IMR-90 (cell line): ENCODE data around the gene PRKCE. TPM values are rescaled to one million over a fixed set of nuclear protein-coding genes. Genes with fewer than 3 reads are reported as not detected.
A peak's percentile ranks its signal among the peaks of the same experiment; 100 is the strongest.

ENCODE experiments used
- ATAC-seq: fragments of 200-7000 bp; cut with Tn5 transposase; 2 replicates; pipeline ENCODE4 v1.9.1; 2020; ENCODE audit warnings: low read depth, mild to moderate bottlenecking, moderate library complexity
- BruUV-seq: library from RNA; stranded (reverse); fragments of 400-500 nt; replicated peaks from 2 replicates; lab custom pipeline; 2021; lab: Mats Ljungman, UMichigan
- CTCF ChIA-PET: fragments of 300-600 bp; formaldehyde crosslinking; extraction: SDS; loops from one replicate; lab custom pipeline; 2021; ENCODE audit warnings: antibody characterized with exemption; lab: Yijun Ruan, JAX
- POLR2A ChIA-PET: fragments of 300-600 bp; sonication (Branson Sonifier 250); formaldehyde crosslinking; loops from one replicate; lab custom pipeline; 2022; ENCODE audit warnings: antibody characterized with exemption; ENCODE audit not compliant: unreplicated experiment; lab: Charles Lee
- DNase-seq: peaks from one replicate; pipeline ENCODE4 v3.0.0; 2013
- H2AFZ ChIP-seq: replicated peaks from 2 replicates; pipeline ENCODE3; 2013; ENCODE audit warnings: low read length, mild to moderate bottlenecking; ENCODE audit not compliant: poor library complexity
- H2AK5ac ChIP-seq: 2 replicates; pipeline ENCODE4 v1.6.1; 2013; ENCODE audit warnings: low read depth, low read length, inconsistent platforms
- H2AK9ac ChIP-seq: replicated peaks from 2 replicates; pipeline ENCODE3; 2013; ENCODE audit warnings: mild to moderate bottlenecking, low read depth, low read length, moderate library complexity; ENCODE audit not compliant: poor library complexity
- H2BK120ac ChIP-seq: 2 replicates; pipeline ENCODE4 v1.6.1; 2013; ENCODE audit warnings: low read depth, low read length, inconsistent platforms
- H2BK15ac ChIP-seq: 3 replicates; pipeline ENCODE4 v1.6.1; 2013; ENCODE audit warnings: low read depth, low read length, inconsistent platforms
- H2BK20ac ChIP-seq: 2 replicates; pipeline ENCODE4 v1.6.1; 2013; ENCODE audit warnings: low read depth, mild to moderate bottlenecking, inconsistent platforms, low read length, moderate library complexity
- H2BK5ac ChIP-seq: 2 replicates; pipeline ENCODE4 v1.6.1; 2013; ENCODE audit warnings: mild to moderate bottlenecking, low read depth, low read length, inconsistent platforms; ENCODE audit not compliant: poor library complexity, severe bottlenecking
- H3K14ac ChIP-seq: replicated peaks from 2 replicates; pipeline ENCODE4 v1.6.1; 2013; ENCODE audit warnings: low read depth, low read length, inconsistent platforms
- H3K18ac ChIP-seq: 2 replicates; pipeline ENCODE4 v1.6.1; 2013; ENCODE audit warnings: low read depth, low read length, control low read depth
- H3K23ac ChIP-seq: 2 replicates; pipeline ENCODE4 v1.6.1; 2013; ENCODE audit warnings: low read depth, low read length, inconsistent platforms
- H3K27ac ChIP-seq: 2 replicates; pipeline ENCODE4 v1.5.1; 2013; ENCODE audit warnings: mild to moderate bottlenecking, control low read depth, low read length; ENCODE audit not compliant: insufficient read depth
- H3K27me3 ChIP-seq: 2 replicates; pipeline ENCODE4 v1.6.1; 2013; ENCODE audit warnings: low read length; ENCODE audit not compliant: control insufficient read depth, insufficient read depth
- H3K36me3 ChIP-seq: 2 replicates; pipeline ENCODE4 v1.6.1; 2013; ENCODE audit warnings: low read length, mixed read lengths; ENCODE audit not compliant: control insufficient read depth, insufficient read depth
- H3K4ac ChIP-seq: 2 replicates; pipeline ENCODE4 v1.6.1; 2013; ENCODE audit warnings: low read depth, low read length, inconsistent platforms
- H3K4me1 ChIP-seq: 2 replicates; pipeline ENCODE4 v1.6.1; 2013; ENCODE audit warnings: low read length, mixed read lengths; ENCODE audit not compliant: control insufficient read depth, insufficient read depth
- H3K4me2 ChIP-seq: 2 replicates; pipeline ENCODE4 v1.6.1; 2013; ENCODE audit warnings: low read depth, mild to moderate bottlenecking, control low read depth, low read length, moderate library complexity
- H3K4me3 ChIP-seq: 2 replicates; pipeline ENCODE4 v1.5.1; 2013; ENCODE audit warnings: low read depth, mild to moderate bottlenecking, control low read depth, low read length, moderate library complexity; ENCODE audit not compliant: insufficient read depth
- H3K56ac ChIP-seq: 2 replicates; pipeline ENCODE4 v1.6.1; 2013; ENCODE audit warnings: low read length, inconsistent platforms; ENCODE audit not compliant: insufficient read depth; ENCODE audit errors: extremely low read depth
- H3K79me1 ChIP-seq, 2 experiments: 2 replicates each; pipeline ENCODE4 v1.6.1; 2013; ENCODE audit warnings: low read length in 2 of 2, inconsistent platforms in 1 of 2, low read depth in 1 of 2
- H3K9ac ChIP-seq: 2 replicates; pipeline ENCODE4 v1.6.1; 2013; ENCODE audit warnings: low read depth, low read length, control low read depth
- H3K9me1 ChIP-seq: 2 replicates; pipeline ENCODE4 v1.6.1; 2013; ENCODE audit warnings: low read length, inconsistent platforms; ENCODE audit not compliant: insufficient read depth
- H3K9me3 ChIP-seq: 2 replicates; pipeline ENCODE4 v1.6.1; 2013; ENCODE audit warnings: low read length; ENCODE audit not compliant: control insufficient read depth, insufficient read depth
- H4K20me1 ChIP-seq: 2 replicates; pipeline ENCODE4 v1.6.1; 2013; ENCODE audit warnings: low read length, inconsistent platforms; ENCODE audit not compliant: insufficient read depth
- H4K5ac ChIP-seq: 2 replicates; pipeline ENCODE4 v1.6.1; 2013; ENCODE audit warnings: mild to moderate bottlenecking, low read depth, low read length, control low read depth
- H4K8ac ChIP-seq, 2 experiments: 2 replicates each; pipeline ENCODE4 v1.6.1; 2013; ENCODE audit warnings: low read depth in 2 of 2, low read length in 2 of 2, control low read depth in 1 of 2, inconsistent platforms in 1 of 2
- H4K91ac ChIP-seq: 2 replicates; pipeline ENCODE4 v1.6.1; 2013; ENCODE audit warnings: low read depth, low read length, inconsistent platforms; ENCODE audit not compliant: insufficient read depth
- CEBPB ChIP-seq: IDR thresholded peaks from 2 replicates; pipeline ENCODE4 v1.6.1; 2012; ENCODE audit warnings: low read depth, low read length, improper control_type of control experiment
- CHD1 ChIP-seq: IDR thresholded peaks from 2 replicates; pipeline ENCODE4 v1.6.1; 2012; ENCODE audit warnings: low read depth, low read length, improper control_type of control experiment
- CTCF ChIP-seq: conservative IDR thresholded peaks from 2 replicates; pipeline ENCODE4 v1.5.1; 2012; ENCODE audit warnings: mild to moderate bottlenecking, low read depth, low read length, improper control_type of control experiment
- ELK1 ChIP-seq: fragments of 150-350 bp; IDR thresholded peaks from 2 replicates; pipeline ENCODE4 v1.6.1; 2016; ENCODE audit warnings: low read depth, mild to moderate bottlenecking, low read length, moderate library complexity, borderline replicate concordance
- FOS ChIP-seq: fragments of 150-350 bp; IDR thresholded peaks from 2 replicates; pipeline ENCODE4 v1.6.1; 2016; ENCODE audit warnings: low read depth, low read length
- MAFK ChIP-seq: IDR thresholded peaks from 2 replicates; pipeline ENCODE4 v1.6.1; 2012; ENCODE audit warnings: low read depth, low read length, improper control_type of control experiment
- MXI1 ChIP-seq: IDR thresholded peaks from 2 replicates; pipeline ENCODE4 v1.6.1; 2012; ENCODE audit warnings: low read depth, mild to moderate bottlenecking, low read length, moderate library complexity, borderline replicate concordance
- NFE2L2 ChIP-seq: fragments of 150-350 bp; IDR thresholded peaks from 2 replicates; pipeline ENCODE4 v1.6.1; 2016; ENCODE audit warnings: low read depth, mild to moderate bottlenecking, low read length
- POLR2A ChIP-seq: IDR thresholded peaks from 2 replicates; pipeline ENCODE4 v1.6.1; 2012; ENCODE audit warnings: mild to moderate bottlenecking, low read depth, low read length
- RAD21 ChIP-seq: IDR thresholded peaks from 2 replicates; pipeline ENCODE4 v1.6.1; 2012; ENCODE audit warnings: low read length, improper control_type of control experiment
- RCOR1 ChIP-seq: IDR thresholded peaks from 2 replicates; pipeline ENCODE4 v1.6.1; 2012; ENCODE audit warnings: mild to moderate bottlenecking, low read length, improper control_type of control experiment; ENCODE audit not compliant: insufficient replicate concordance
- RFX5 ChIP-seq: IDR thresholded peaks from 2 replicates; pipeline ENCODE4 v1.8.0; 2012; ENCODE audit warnings: low read depth, mild to moderate bottlenecking, low read length, moderate library complexity
- SMC3 ChIP-seq: fragments of 150-350 bp; IDR thresholded peaks from 2 replicates; pipeline ENCODE4 v1.6.1; 2016; ENCODE audit warnings: low read depth, mild to moderate bottlenecking, antibody characterized with exemption, low read length, moderate library complexity
- WGBS, 2 experiments: methylation state at CpG; one replicate each; pipeline versions ENCODE4 v1.1.5 to v1.1.7; 2013; ENCODE audit warnings: missing lambda C conversion rate in 2 of 2; ENCODE audit not compliant: insufficient read length in 1 of 2; ENCODE audit errors: extremely low coverage in 2 of 2; 5-methylcytosine and 5-hydroxymethylcytosine counted together
- dilution Hi-C: fragments of 300-500 bp; cut with HindIII; formaldehyde crosslinking; loops from one replicate; pipeline ENCODE4 v1.14.3; 2018; ENCODE audit warnings: low sequenced_read_pairs; ENCODE audit not compliant: unreplicated experiment
- in situ Hi-C: fragments of 300-500 bp; cut with MboI; formaldehyde crosslinking; loops from 3 replicates; pipeline ENCODE4 v1.14.3; 2019; ENCODE audit warnings: low sequenced_read_pairs, inconsistent platforms, mixed read lengths
- intact Hi-C: fragments of 100-400 bp; cut with micrococcal nuclease; formaldehyde crosslinking; loops from 2 replicates; pipeline ENCODE4 v1.10.0; 2022
- polyA plus RNA-seq, 3 experiments: library from polyadenylated mRNA; depleted of rRNA; stranded (reverse); fragments of >200 nt; gene quantifications; 2 replicates each; pipeline ENCODE4 v1.2.3, GENCODE V29; 2012; ENCODE audit warnings: low replicate concordance in 1 of 3
- total RNA-seq: library from RNA; depleted of rRNA; stranded (reverse); fragments of >200 nt; gene quantifications from 2 replicates; pipeline ENCODE4 v1.2.3, GENCODE V29; 2012

PRKCE gene
- total and polyA plus RNA-seq, 2 of the 4 experiments (the other 2 are of a cell fraction) = 8.1 to 32.4 TPM

GRCh38 chr2:45935791-45936622 is 284.5 kb downstream of the PRKCE start (continued):
- peak; percentile 94 for TF ChIP-seq SMC3
- peak; percentile 70 for TF ChIP-seq RCOR1
- no peak for TF ChIP-seq MAFK
- no peak for TF ChIP-seq CHD1

- H3K27me3 ChIP-seq = no peaks in the 10 kb centered on the region
- peaks cover 4% of the 10 kb centered on the region; the same call in 1 of the 2 replicates for H4K20me1 ChIP-seq
- peak overlapping the region; percentile 67 for H2AK9ac ChIP-seq
- ATAC-seq (no peak), DNase-seq (no peak)
- CTCF ChIA-PET = interaction anchor here (1.1 kb wide), 1 partner anchor 21 kb away, joined by 3 read pairs; no protein-coding TSS in a partner anchor
- H2BK5ac ChIP-seq = no peak overlapping the region
- no peak overlapping the region for H3K27ac ChIP-seq
- POLR2A ChIA-PET = no interaction called here
- H4K91ac ChIP-seq = no peak overlapping the region
- peak overlapping the region; percentile 37; the same call in 2 of the 3 replicates for H2BK15ac ChIP-seq
- peaks cover 2 to 23% of the 10 kb centered on the region in 2 experiments; a peak in 2 of 4 replicates for H3K79me1 ChIP-seq
- 0 out of 2 replicates have a peak overlapping the region, but pooled peaks have one; percentile 67 for H2AK5ac ChIP-seq
- H3K4me1 ChIP-seq = peaks cover 16% of the 10 kb centered on the region
- H3K14ac ChIP-seq = no peak overlapping the region
- WGBS, 2 experiments = no CpG with 5 or more reads among the region's 5 CpGs
- no peak overlapping the region for H3K56ac ChIP-seq
- H3K18ac ChIP-seq = no peak overlapping the region
- H4K8ac ChIP-seq = peak overlapping the region in 1 of 2 experiments; percentile 45; a peak in 1 of 4 replicates
- H2BK120ac ChIP-seq = peak overlapping the region; percentile 74
- H3K36me3 ChIP-seq = no peaks in the 10 kb centered on the region
- dilution Hi-C loops (loop anchor here (25.0 kb wide), 1 partner anchor 299 kb away; no protein-coding TSS in a partner anchor), in situ Hi-C loops (loop anchor here (5.0 to 10.0 kb wide), 2 partner anchors 162 to 289 kb away; no protein-coding TSS in a partner anchor), intact Hi-C loops (loop anchor here (1.0 to 10.0 kb wide), 6 partner anchors 74 to 952 kb away; partner anchors contain the start of gene PRKCE)
- no TSS peak for BruUV-seq
- peak overlapping the region; percentile 63 for H2BK20ac ChIP-seq
- H3K9me3 ChIP-seq = no peaks in the 10 kb centered on the region
- no peak overlapping the region for H3K4me3 ChIP-seq
- H3K9ac ChIP-seq = no peak overlapping the region
- H2AFZ ChIP-seq = peak overlapping the region; percentile 24
- H3K23ac ChIP-seq = no peak overlapping the region
- no peak overlapping the region for H4K5ac ChIP-seq
- peak overlapping the region; percentile 42; the same call in 1 of the 2 replicates for H3K4ac ChIP-seq
- no peak overlapping the region for H3K4me2 ChIP-seq
- peaks cover 21% of the 10 kb centered on the region for H3K9me1 ChIP-seq
- no peak for TF ChIP-seq RFX5
- TF ChIP-seq POLR2A = no peak
- TF ChIP-seq MXI1 = no peak
- no peak for TF ChIP-seq CEBPB
- no peak for TF ChIP-seq ELK1
- TF ChIP-seq CTCF = no peak
- TF ChIP-seq SMC3 = no peak
- TF ChIP-seq CHD1 = no peak
- TF ChIP-seq NFE2L2 = no peak
- no peak for TF ChIP-seq MAFK
- no peak for TF ChIP-seq FOS
- no peak for TF ChIP-seq RAD21
These were observed 285.1 kb downstream of the PRKCE start for GRCh38 chr2:45936623-45936979.
